HG03442 (cell line): ENCODE data around the gene SOHLH2.

ENCODE experiments used
- ATAC-seq: cut with Tn5 transposase; IDR thresholded peaks from one replicate; pipeline ENCODE4 v1.9.1; 2021; ENCODE audit warnings: mild to moderate bottlenecking, moderate library complexity; ENCODE audit not compliant: unreplicated experiment

Gene SOHLH2, protein sequence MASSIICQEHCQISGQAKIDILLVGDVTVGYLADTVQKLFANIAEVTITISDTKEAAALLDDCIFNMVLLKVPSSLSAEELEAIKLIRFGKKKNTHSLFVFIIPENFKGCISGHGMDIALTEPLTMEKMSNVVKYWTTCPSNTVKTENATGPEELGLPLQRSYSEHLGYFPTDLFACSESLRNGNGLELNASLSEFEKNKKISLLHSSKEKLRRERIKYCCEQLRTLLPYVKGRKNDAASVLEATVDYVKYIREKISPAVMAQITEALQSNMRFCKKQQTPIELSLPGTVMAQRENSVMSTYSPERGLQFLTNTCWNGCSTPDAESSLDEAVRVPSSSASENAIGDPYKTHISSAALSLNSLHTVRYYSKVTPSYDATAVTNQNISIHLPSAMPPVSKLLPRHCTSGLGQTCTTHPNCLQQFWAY

DNA sequence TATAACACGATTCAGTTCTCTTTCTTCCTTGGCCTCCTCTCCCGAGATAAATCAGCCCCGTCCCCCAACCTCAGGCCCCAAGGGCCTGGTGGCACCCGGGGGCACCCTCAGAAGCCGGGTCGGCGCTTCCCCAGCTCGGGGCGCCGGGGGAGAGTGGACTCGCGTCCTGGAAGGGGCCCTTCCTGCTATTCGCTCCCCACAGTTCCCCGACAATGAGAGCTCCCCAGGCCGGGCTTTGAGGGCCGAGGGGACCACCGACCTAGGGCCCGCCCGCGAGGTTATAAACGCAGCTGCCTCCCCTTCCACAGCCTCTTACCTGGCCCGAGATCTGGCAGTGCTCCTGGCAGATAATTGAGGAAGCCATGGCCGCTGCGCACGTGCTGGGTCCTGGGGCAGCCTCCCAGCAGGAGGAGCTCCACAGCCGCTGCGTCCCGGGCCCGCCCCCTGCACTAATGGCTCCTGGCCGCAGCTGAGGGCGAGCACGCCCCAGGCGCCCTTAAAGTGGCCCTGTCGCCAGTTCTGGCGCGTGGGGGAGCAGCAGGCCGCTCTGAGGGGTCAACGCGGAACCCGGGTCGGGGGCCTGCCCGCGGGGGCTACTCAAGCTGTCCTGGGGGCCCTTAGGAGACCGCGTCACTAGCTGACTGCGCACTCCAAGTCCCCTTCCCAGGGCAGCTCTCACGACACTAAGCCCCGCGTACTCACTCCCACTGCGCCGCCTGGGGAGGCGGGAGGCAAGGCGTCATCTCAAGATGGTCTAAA lies at the start of gene SOHLH2:
Gene SOHLH2 (minus strand): TSS at position 394 of the 759 bp plus-strand sequence. CDS start 30 bp downstream, at position 364.
- no peak for ATAC-seq

DNA sequence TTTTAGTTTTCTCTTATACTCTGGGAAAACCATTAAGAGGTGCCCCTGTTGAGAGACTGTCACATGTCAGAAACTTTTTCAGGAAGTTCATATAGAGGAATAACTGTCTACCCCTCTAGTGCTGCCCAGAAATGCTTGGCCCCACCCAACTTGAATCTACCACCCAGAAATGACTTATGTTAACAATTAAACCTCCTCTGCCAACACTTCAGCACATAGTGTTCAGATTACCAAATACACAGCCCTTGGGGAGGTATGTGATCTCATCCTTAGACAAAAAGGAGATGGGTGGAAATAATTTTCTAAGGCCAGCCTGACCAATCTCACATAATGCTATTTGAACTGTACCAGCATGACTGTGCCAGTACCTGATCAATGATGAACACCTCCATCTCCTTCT lies 47.6 kb upstream of the SOHLH2 start:
- no peak for ATAC-seq

DNA sequence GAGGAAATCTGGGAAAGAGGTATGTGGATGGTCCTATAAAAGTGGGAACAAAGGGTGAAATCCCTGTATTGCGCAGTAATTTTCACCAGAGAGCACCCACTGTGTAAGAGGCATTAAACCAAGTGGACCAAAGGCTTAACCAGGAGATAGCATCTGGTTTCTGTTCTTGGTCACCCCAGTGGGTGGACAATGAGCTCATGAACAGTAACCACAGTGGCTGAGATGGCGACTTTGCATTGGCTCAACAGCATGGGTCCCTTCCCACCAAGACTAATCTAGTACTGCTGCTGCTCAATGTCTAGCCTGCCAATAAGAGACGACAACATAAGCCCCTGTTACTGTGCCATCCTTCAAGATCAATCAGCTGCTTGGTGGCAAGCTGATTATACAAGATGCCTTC lies 46.7 kb upstream of the SOHLH2 start:
- ATAC-seq, result no peak

DNA sequence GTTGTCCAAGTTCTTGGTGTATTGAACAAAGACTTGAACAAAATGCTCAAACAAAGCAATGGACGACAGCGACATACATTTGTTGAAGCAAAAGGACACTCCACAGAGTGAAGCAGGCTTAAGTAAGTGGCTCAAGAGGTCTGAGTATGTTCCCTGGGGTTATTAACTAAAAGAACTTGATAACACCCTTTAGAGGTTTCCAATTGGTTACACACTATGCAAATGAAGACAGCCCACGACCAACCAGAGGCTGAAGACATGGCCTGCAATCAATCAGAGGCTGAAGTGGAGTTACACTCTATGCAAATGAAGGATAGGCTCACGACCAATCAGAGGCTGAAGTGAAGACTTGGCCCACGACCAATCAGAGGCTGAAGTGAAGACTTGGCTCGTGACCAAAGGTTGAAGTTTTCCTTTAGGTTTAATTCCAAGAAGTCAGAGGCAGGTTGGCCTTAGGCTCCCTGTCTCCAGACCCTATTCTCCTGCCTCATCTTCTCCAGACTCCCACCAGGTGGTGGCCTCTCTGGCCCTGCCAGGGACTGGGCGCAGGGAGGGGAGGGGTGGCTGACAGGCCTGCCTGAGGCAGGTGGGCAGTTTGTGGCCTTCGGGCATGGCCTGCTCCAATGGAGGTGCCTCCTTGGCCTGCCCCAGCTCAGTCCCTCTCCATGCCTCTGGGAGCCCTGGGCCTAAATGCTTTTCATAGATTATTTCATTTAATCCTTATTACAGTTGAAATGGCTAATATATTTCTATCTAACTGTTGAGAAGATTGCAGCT lies 45.2 kb upstream of the SOHLH2 start:
- no peak for ATAC-seq

DNA sequence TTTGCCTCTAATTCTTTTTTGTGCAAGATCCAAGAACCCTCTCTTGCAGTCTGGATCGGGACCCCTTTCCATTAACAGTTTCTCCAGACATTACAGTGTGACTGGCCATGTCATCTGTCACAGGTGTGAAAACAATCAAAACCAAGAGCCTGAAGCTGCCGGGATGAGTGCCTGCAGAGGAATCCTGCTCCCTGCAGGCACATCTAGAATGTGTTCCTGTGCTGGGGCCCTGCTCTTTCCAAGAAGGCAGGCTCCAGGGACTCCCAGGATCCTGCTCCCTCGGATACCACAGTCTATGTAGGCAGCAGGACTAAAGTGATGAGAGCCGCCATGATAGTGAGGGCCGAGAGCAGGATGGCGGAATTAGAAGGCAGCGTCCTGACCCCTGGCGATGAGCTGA lies 44.5 kb upstream of the SOHLH2 start:
- ATAC-seq, result no peak

DNA sequence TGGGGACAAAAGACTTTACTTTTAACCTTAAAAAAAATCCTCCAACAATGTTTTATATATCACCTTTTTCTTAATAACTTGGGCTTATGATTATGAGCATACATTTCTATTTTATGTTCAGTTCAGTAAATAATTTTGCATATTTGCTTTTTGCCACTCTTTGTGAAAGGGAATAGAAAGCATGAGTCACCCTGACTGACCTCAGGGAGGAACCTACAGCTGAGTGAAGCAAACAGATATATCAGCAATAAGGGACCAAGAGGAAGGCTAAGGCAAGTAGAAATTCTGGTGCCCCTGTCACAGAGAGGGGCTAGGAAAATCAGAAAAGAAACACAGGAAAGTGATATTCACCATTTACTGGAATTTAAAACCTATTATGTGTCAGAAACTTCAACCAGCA lies 37.2 kb upstream of the SOHLH2 start:
- ATAC-seq, result peak; percentile 84

DNA sequence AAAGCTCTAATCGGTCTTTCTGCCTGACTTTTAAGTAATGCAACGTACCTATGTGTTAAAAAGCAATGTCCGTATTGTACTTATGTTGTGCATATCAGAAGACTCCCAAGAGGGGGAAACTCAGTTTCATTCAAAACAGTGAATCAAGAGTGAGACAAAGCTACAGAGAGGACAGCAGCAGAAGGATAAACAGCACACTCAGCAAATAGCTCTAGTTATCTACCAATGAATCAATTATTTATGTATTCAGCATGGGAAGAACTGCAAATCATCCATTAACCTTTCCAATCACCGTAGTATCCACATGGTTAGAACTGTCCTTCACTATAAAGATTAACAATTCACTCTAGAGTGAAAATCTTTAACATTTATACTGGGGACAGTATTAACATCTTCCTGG lies 36.7 kb upstream of the SOHLH2 start:
- no peak for ATAC-seq

DNA sequence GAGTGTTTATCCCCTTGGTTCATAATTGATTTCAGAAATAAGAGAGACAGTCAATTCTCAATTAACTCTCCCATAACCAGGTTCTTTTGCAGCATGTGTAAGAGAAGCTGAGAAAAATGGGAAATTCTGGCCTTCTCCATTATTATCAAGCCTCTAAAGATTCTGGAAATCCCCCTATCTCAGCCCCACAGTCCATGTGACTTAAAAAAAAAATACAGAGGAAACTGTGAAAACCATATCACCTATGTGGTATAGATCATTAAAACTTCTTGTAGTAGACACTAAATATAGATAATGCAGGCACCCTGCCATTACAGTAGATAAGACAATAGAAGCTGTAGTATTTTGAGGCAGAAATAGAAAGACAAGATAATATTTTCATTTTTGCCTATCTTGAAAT lies 34.3 kb upstream of the SOHLH2 start:
- ATAC-seq, result no peak

DNA sequence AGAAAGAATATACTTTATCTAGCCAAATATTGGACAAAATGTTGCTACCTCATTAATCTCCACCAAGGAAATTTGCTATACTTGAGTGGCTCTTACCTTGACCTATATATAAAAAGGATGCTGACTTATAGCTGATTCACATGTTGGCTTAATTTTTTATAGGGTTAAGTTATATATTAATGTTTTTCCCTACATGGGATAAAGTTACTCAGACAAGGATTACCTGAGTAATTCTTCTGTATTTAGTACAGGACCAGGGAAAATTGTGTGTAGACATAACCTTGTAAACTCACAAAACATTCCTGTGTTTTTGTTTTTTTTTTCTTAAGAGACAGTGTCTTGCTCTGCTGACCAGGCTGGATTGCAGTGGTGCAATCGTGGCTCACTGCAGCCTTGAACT lies 30.6 kb upstream of the SOHLH2 start:
- no peak for ATAC-seq

DNA sequence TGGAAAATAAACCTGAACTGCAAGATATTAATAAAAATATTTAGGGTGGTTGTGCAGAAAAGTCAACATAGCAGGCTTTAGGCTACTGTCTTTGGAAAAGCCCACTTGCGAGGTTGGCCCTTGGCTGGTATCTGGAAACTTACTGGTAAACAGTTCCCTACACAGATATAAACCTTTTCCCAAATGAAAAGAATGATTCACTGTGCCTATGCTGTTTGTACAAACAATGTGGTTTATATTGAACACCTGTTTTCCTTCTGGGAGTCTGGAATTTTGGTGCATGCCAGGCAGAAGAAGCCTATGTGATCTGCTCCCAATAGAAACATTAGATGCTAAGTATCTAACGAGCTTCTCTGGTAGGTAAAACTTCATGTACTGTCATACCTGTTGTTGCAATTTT lies 29.7 kb upstream of the SOHLH2 start:
- ATAC-seq, result no peak

DNA sequence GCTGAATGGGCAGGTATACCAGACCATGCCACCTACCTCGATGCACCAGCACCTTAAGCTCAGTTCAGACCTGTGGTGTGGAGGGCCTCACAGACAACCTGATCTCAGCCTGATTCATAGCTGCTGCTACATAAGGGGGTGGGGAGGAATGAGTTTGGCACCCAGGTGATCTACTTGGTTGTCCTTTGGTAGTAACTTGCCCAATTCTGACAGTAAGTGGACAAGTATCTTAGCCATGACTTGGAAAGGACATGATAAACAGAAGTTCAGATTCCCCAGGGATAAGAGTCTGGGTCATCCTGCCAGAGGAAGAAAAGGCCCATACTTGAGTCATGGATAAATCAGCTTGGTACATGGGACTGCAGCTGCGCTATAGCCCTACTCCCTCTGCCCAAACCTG lies 28.4 kb upstream of the SOHLH2 start:
- ATAC-seq, result no peak

DNA sequence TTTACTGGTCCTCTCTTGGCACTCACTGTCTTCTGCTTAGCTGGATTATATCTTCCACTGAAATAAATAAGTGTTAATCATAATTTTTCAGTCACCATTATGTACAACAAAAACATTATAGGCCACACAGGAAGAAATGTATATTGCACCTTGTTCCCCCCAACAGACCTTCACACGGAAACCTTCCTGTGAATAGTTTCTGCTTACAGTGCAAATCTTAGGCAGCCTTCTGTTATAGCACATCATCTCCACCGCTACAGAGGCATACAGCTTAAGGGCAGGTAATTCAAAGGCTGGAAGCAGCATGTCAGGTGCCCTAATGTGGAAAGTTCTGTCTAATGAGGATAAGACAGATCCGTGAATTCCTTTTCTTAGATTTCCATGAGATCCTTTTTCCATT lies 16.9 kb upstream of the SOHLH2 start:
- ATAC-seq, result no peak

DNA sequence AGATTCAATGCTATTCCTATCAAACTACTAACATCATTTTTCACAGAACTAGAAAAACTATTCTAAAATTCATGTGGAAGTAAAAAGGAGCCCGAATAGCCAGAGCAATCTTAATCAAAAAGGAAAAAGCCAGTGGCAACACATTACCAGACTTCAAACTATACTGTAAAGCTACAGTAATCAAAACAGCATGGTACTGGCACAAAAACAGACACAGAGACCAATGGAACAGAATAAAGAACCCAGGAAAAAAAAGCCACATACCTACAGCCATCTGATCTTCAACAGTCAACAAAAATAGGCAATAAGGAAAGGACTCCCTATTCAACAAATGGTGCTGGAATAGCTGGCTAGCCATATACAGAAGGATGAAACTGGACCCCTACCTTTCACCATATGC lies 10.4 kb upstream of the SOHLH2 start:
- no peak for ATAC-seq

DNA sequence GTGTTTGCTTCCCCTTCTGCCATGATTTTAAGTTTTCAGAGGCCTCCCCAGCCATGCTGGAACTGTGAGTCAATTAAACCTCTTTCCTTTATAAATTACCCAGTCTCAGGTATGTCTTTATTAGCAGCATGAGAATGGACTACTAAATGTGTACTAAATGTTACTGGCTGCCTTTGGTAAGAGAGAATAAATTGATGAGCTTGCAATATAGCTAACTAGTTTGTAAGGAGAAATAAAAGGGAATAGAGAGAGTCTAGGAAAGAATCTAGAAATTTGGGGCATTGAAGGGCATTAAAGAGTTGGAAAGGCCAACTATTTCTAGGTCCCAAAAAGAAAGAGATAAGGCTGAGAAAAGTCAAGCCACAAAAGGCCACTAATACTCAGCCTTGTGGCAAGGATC lies 5.5 kb upstream of the SOHLH2 start:
- ATAC-seq, result no peak

DNA sequence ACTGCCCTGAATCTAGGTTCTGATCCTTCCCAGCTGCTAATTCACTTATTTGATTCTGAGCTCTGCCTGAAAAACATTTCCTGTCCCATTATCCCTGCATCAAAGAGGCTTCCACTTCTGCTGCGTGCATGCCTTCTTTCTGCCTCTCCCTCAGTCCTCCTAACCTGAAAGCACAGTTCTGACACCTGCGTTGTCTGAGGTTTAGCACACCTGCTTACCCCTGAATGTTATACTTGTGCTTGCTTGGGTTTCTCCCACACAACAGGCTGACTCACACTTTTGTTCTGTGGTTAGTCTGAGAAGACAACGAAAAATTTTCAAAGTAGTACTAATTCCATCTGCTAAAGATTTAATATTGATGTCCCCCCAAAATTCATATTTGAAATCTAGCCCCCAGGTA lies 3.1 kb upstream of the SOHLH2 start:
- ATAC-seq, result no peak

DNA sequence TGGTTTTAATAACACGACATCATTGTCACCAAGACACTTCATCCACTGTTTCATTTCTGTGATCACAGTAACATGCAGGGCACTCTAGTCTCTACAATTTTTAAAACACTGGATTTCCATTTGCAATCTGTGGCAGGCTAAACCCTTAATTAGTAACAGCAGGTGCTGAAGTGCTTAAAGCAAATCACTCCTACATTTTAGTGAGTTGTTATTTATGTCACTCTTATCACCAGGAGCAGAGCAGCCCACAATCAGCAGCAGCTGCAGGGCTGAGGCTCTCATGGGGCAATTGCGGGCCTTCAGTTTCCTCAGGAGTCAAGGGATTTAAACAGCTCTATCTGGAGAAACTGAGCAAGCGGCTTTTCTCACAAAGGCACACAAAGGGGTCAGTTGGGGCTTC lies 1.6 kb downstream of the SOHLH2 start:
- no peak for ATAC-seq

DNA sequence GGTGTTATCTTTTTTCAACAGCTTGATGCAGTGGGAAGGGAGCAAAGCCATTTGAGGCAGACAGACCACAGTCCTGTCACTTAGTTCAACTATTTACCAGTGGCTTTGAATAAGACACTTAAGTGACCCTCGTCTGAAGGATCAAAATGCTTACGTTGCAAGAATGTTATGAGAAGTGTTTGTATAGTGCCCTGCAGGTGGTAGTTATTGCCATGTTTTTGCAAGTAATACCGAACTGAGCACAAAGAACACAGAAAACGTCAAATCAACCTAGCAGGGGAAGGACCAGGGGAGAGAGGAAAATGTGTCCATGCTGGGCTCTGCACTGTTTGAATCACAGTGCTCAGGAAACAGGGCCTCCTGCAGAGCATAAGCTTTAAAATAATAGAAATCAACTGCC lies 2.8 kb downstream of the SOHLH2 start:
- no peak for ATAC-seq

DNA sequence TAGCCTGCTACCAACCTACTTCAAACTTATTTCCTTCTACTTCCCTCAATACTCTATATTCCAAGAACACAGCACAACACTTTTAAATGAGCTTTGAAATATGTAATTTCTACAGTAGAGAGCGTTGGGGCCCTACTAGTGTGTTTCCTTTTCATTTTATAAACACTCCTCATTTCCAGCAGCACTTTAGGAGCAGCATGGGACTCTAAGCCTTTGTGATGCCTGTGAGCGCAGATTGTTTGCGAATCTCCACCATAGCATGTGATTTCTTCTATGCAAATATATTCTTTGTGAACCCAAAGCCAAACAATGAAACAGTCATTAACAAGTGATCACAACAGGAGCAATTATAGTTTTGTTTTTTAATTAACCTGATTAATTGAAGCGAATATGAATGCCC lies 3.6 kb downstream of the SOHLH2 start:
- ATAC-seq, result no peak

DNA sequence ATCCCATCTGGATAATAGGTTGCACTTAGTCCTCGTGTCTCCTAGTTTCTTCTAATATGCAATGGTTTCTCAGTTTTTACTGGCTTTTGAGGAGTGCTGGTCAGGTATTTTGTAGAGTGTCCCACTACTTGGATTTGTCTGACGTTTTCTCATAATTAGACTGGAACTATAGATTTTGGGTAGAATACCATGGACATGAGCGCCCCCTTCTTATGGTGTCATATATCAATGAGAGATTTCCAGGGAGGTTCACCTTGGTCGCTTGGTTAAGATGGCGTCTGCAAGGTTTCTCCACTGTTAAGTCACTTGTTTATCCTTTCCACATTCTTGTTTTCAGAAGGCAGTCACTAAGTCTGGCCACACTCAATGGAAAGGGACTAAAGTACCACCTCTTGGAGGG lies 6.7 kb downstream of the SOHLH2 start:
- ATAC-seq, result no peak

DNA sequence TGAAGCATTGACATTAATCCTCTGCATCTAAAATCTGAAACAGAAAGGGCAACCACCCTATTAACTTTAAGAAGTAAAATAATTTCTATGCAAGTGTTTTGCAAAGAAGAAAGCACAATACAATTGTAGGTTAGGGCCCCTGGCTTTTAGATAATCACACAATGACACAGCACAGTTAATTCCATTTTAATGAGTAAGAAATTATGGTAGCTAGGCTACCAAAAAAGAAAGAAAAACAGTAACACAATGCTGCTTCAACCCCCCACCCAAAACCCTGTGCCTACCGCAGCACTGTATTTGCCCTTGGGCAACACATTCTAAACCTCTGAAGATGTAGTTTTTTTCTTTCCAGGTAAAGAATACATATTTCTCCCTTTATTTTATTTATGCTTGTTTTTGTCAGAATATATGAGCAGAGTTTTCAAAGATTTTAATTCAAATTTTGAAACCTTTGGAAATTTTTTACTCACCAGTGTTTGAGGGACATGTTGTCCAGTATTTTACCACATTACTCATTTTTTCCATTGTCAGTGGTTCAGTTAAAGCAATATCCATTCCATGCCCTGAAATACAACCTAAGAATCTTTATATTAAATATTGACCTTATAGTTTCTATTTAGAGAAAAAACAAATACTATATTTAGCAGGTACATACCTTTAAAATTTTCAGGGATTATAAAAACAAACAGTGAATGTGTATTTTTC lies 21.1 kb downstream of the SOHLH2 start:
- no peak for ATAC-seq

DNA sequence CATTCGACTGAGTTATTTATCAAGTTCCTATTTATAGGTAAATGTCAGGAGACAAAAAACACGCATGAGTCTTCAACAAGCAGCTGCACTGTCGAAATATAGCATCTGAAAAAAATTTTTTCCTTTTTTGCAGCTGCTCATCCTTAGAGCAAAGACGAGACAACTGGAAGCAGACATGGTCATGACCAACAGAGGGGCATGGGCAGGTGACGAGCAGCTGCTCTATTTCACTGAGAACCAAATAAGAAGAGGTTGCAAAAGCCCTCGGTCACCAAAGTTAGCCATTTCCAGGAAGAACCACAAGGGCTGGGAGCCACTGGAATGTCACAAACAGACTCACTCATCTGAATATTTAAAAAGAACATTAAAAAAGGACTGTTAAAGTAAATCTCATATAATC lies 22.2 kb downstream of the SOHLH2 start:
- no peak for ATAC-seq
